HUES64 (cell line): ENCODE measurements around the gene GCK.

ENCODE experiments used
- H3K27ac ChIP-seq: 2 replicates; pipeline ENCODE4 v1.7.0; 2013; ENCODE audit warnings: low read depth, low read length, inconsistent platforms
- H3K27me3 ChIP-seq: 2 replicates; pipeline ENCODE4 v1.6.1; 2013; ENCODE audit warnings: mild to moderate bottlenecking, low read length; ENCODE audit not compliant: insufficient read depth
- H3K36me3 ChIP-seq: 2 replicates; pipeline ENCODE4 v1.6.1; 2013; ENCODE audit warnings: mild to moderate bottlenecking, low read length; ENCODE audit not compliant: insufficient read depth
- H3K4me1 ChIP-seq: 2 replicates; pipeline ENCODE4 v1.6.1; 2013; ENCODE audit warnings: mild to moderate bottlenecking, low read length, moderate library complexity; ENCODE audit not compliant: insufficient read depth
- H3K4me3 ChIP-seq: 2 replicates; pipeline ENCODE4 v1.5.1; 2013; ENCODE audit warnings: mild to moderate bottlenecking, low read length, moderate library complexity
- H3K9ac ChIP-seq: 2 replicates; pipeline ENCODE4 v1.6.1; 2013; ENCODE audit warnings: mild to moderate bottlenecking, low read depth, low read length
- H3K9me3 ChIP-seq: 2 replicates; pipeline ENCODE4 v1.6.1; 2013; ENCODE audit warnings: low read depth, low read length; ENCODE audit not compliant: insufficient read depth
- WGBS: fragments of 150-250, 120-280 bp; methylation state at CpG from one replicate; pipeline ENCODE4 v1.1.7; 2013; ENCODE audit warnings: missing lambda C conversion rate; 5-methylcytosine and 5-hydroxymethylcytosine counted together

Gene GCK

GRCh38 chr7:44221231-44221791, 32.1 kb upstream of the GCK start:
- Histone ChIP-seq H3K27ac (no peak overlapping the region), H3K4me1 (peaks cover 11% of the 10 kb centered on the region), H3K36me3 (no peaks in the 10 kb centered on the region), H3K27me3 (no peaks in the 10 kb centered on the region), H3K9me3 (no peaks in the 10 kb centered on the region), H3K9ac (no peak overlapping the region), H3K4me3 (no peak overlapping the region)
- WGBS = 69% methylated on average over 30 of the region's 30 CpGs

- Histone ChIP-seq H3K27me3 (no peaks in the 10 kb centered on the region), H3K36me3 (no peaks in the 10 kb centered on the region)
Measured at GRCh38 chr7:44220358-44221112, 31.3 kb upstream of the GCK start.

GRCh38 chr7:44220046-44220357, 30.8 kb upstream of the GCK start:
- Histone ChIP-seq H3K9me3 (no peaks in the 10 kb centered on the region), H3K27ac (no peak overlapping the region), H3K4me3 (no peak overlapping the region), H3K27me3 (no peaks in the 10 kb centered on the region), H3K9ac (no peak overlapping the region), H3K36me3 (no peaks in the 10 kb centered on the region), H3K4me1 (peaks cover 11% of the 10 kb centered on the region)
- 92% methylated on average over 26 of the region's 26 CpGs for whole genome bisulfite sequencing

More at GRCh38 chr7:44220358-44221112, 31.3 kb upstream of the GCK start:
- WGBS = 94% methylated on average over 24 of the region's 24 CpGs
- Histone ChIP-seq H3K4me3 (no peak overlapping the region), H3K4me1 (peaks cover 11% of the 10 kb centered on the region), H3K27ac (no peak overlapping the region), H3K9ac (no peak overlapping the region), H3K9me3 (no peaks in the 10 kb centered on the region)

GRCh38 chr7:44219371-44220045, 30.3 kb upstream of the GCK start:
- Histone ChIP-seq H3K27me3 (no peaks in the 10 kb centered on the region), H3K36me3 (no peaks in the 10 kb centered on the region)
- WGBS = 94% methylated on average over 18 of the region's 18 CpGs

GRCh38 chr7:44218418-44219201, 29.4 kb upstream of the GCK start:
- no peaks in the 10 kb centered on the region for H3K27me3 ChIP-seq
- no peaks in the 10 kb centered on the region for H3K9me3 ChIP-seq
- WGBS = 61% methylated on average over 25 of the region's 26 CpGs
- no peak overlapping the region for H3K4me3 ChIP-seq
- 0 out of 2 replicates have a peak overlapping the region, but pooled peaks have one; percentile 56 for H3K9ac ChIP-seq
- peaks cover 21% of the 10 kb centered on the region for H3K4me1 ChIP-seq
- no peaks in the 10 kb centered on the region; the same call in 1 of the 2 replicates for H3K36me3 ChIP-seq
- H3K27ac ChIP-seq = peak overlapping the region; percentile 42; the same call in 1 of the 2 replicates

More at GRCh38 chr7:44219371-44220045, 30.3 kb upstream of the GCK start:
- no peak overlapping the region for H3K4me3 ChIP-seq
- no peaks in the 10 kb centered on the region for H3K9me3 ChIP-seq
- peaks cover 14% of the 10 kb centered on the region for H3K4me1 ChIP-seq
- no peak overlapping the region for H3K27ac ChIP-seq
- H3K9ac ChIP-seq = no peak overlapping the region

GRCh38 chr7:44217852-44218402, 28.7 kb upstream of the GCK start:
- H3K27me3 ChIP-seq = no peaks in the 10 kb centered on the region
- H3K36me3 ChIP-seq = peaks cover 7% of the 10 kb centered on the region
- peak overlapping the region; percentile 42; the same call in 1 of the 2 replicates for H3K27ac ChIP-seq
- peaks cover 21% of the 10 kb centered on the region for H3K4me1 ChIP-seq
- WGBS = 78% methylated on average over 17 of the region's 17 CpGs
- H3K9me3 ChIP-seq = no peaks in the 10 kb centered on the region
- no peak overlapping the region for H3K4me3 ChIP-seq
- peak overlapping the region; percentile 56; the same call in 1 of the 2 replicates for H3K9ac ChIP-seq

GRCh38 chr7:44217223-44217714, 28.0 kb upstream of the GCK start:
- no peak overlapping the region for H3K9ac ChIP-seq
- H3K36me3 ChIP-seq = peaks cover 12% of the 10 kb centered on the region
- H3K27ac ChIP-seq = no peak overlapping the region
- WGBS = 89% methylated on average over 19 of the region's 19 CpGs
- no peak overlapping the region for H3K4me3 ChIP-seq
- no peaks in the 10 kb centered on the region for H3K9me3 ChIP-seq
- H3K27me3 ChIP-seq = no peaks in the 10 kb centered on the region
- H3K4me1 ChIP-seq = peaks cover 21% of the 10 kb centered on the region

- Histone ChIP-seq H3K9ac (no peak overlapping the region), H3K4me1 (peaks cover 21% of the 10 kb centered on the region)
Measured at GRCh38 chr7:44216521-44217222, 27.4 kb upstream of the GCK start.

GRCh38 chr7:44216019-44216418, 26.8 kb upstream of the GCK start:
- no peak overlapping the region for H3K4me3 ChIP-seq
- H3K9ac ChIP-seq = no peak overlapping the region
- H3K27me3 ChIP-seq = no peaks in the 10 kb centered on the region
- H3K4me1 ChIP-seq = peaks cover 21% of the 10 kb centered on the region
- WGBS = 89% methylated on average over 8 of the region's 8 CpGs
- peaks cover 25% of the 10 kb centered on the region for H3K36me3 ChIP-seq
- H3K9me3 ChIP-seq = no peaks in the 10 kb centered on the region
- no peak overlapping the region for H3K27ac ChIP-seq

More at GRCh38 chr7:44216521-44217222, 27.4 kb upstream of the GCK start:
- no peaks in the 10 kb centered on the region for H3K9me3 ChIP-seq
- peaks cover 18% of the 10 kb centered on the region for H3K36me3 ChIP-seq
- 94% methylated on average over 12 of the region's 13 CpGs for WGBS
- no peak overlapping the region for H3K4me3 ChIP-seq
- H3K27me3 ChIP-seq = no peaks in the 10 kb centered on the region
- H3K27ac ChIP-seq = no peak overlapping the region

GRCh38 chr7:44215531-44215930, 26.3 kb upstream of the GCK start:
- no peak overlapping the region for H3K4me3 ChIP-seq
- WGBS = 95% methylated on average over 7 of the region's 7 CpGs
- H3K9ac ChIP-seq = no peak overlapping the region
- no peaks in the 10 kb centered on the region for H3K27me3 ChIP-seq
- no peaks in the 10 kb centered on the region for H3K9me3 ChIP-seq
- H3K4me1 ChIP-seq = peaks cover 21% of the 10 kb centered on the region
- H3K36me3 ChIP-seq = peaks cover 30% of the 10 kb centered on the region
- no peak overlapping the region for H3K27ac ChIP-seq
